Measurements from ENCODE around the gene ABCC1. TPM values are rescaled to one million over a fixed set of nuclear protein-coding genes. Genes with fewer than 3 reads are reported as not detected.

ABCC1 gene
- total RNA-seq, 1 experiment from 2014 or later = 56.4 TPM

GRCh38 chr16:15973421-15973820, 24.0 kb downstream of the ABCC1 start:
- H3K18ac ChIP-seq (ENCODE audit: insufficient read length, low read depth, low read length) = no peak overlapping the region
- Mint-ChIP-seq H3K27ac (peak overlapping the region in 1 of 3 experiments; percentile 79; a peak in 1 of 7 replicates), H3K9me3 (peaks cover 13 to 36% of the 10 kb centered on the region in 2 experiments), H3K36me3 (ENCODE audit: insufficient read depth in 1 of 3, low read depth in 3 of 3) (peaks cover 46 to 53% (median 46%) of the 10 kb centered on the region in 3 experiments), H3K4me3 (no peak overlapping the region), H3K27me3 (ENCODE audit: low read depth) (no peaks in the 10 kb centered on the region), H3K4me1 (peaks cover 47 to 48% of the 10 kb centered on the region in 2 experiments)
- H2BK120ac ChIP-seq (ENCODE audit: low read depth, low read length, poor library complexity, severe bottlenecking) = no peak overlapping the region
- H2BK15ac ChIP-seq (ENCODE audit: low read depth, low read length) = no peak overlapping the region
- H3K4me1 ChIP-seq (ENCODE audit: insufficient read depth, low read length) = peaks cover 18% of the 10 kb centered on the region
- H3K79me1 ChIP-seq (ENCODE audit: insufficient read depth, low read depth, low read length, poor library complexity, severe bottlenecking) = peaks cover 3% of the 10 kb centered on the region
- no peak for TF ChIP-seq CTCF (conservative IDR thresholded peaks at IDR 0.05)
- no peak overlapping the region for H3K56ac ChIP-seq (ENCODE audit: insufficient read length, low read depth, low read length)
- peaks cover 26% of the 10 kb centered on the region; the same call in 1 of the 2 replicates for H3K79me2 ChIP-seq (ENCODE audit: insufficient read depth, low read length)
- H2AFZ ChIP-seq (ENCODE audit: low read length) = no peak overlapping the region
- no peak overlapping the region for H2AK5ac ChIP-seq (ENCODE audit: insufficient read length, low read length)
- no peak overlapping the region for H2BK5ac ChIP-seq (ENCODE audit: insufficient read length, low read length)
- H2BK20ac ChIP-seq (ENCODE audit: low read depth, low read length, poor library complexity, severe bottlenecking) = no peak overlapping the region
- H3K14ac ChIP-seq (ENCODE audit: insufficient read depth, low read length) = no peak overlapping the region
- no peak for DNase-seq
- H3K23me2 ChIP-seq (ENCODE audit: insufficient read length, low read depth, low read length, poor library complexity, severe bottlenecking) = no peaks in the 10 kb centered on the region
- H4K8ac ChIP-seq (replicated peaks; ENCODE audit: insufficient read length, low read depth, low read length) = no peak overlapping the region
- no peaks in the 10 kb centered on the region for H4K20me1 ChIP-seq (ENCODE audit: control insufficient read depth, insufficient read depth, insufficient read length)
- no peak overlapping the region for H3K23ac ChIP-seq (ENCODE audit: insufficient read length, low read depth, low read length)
- WGBS (ENCODE audit: extremely low coverage, insufficient read length, low lambda C conversion rate) = no CpG with 5 or more reads among the region's 5 CpGs
- H4K91ac ChIP-seq (ENCODE audit: insufficient read length, low read depth, low read length) = no peak overlapping the region
- H3T11ph ChIP-seq (ENCODE audit: low read length) = no peak overlapping the region
- no peaks in the 10 kb centered on the region for H3K27me3 ChIP-seq (ENCODE audit: insufficient read depth, low read length)
- H3K4me2 ChIP-seq (ENCODE audit: insufficient read depth, insufficient read length, low read length) = no peak overlapping the region
- no peak overlapping the region for H2BK12ac ChIP-seq (ENCODE audit: insufficient read length, low read depth, low read length)
- no peaks in the 10 kb centered on the region for H3K9me3 ChIP-seq (ENCODE audit: control insufficient read depth, low read depth, low read length)
- no peak overlapping the region for H4K5ac ChIP-seq (ENCODE audit: insufficient read length, low read depth, low read length)
- no peak overlapping the region for H3K4ac ChIP-seq (ENCODE audit: low read depth, low read length)
- H3K9ac ChIP-seq (ENCODE audit: extremely low read depth, insufficient read length, low read length) = no peak overlapping the region
- H3K27ac ChIP-seq (ENCODE audit: insufficient read length, low read depth, low read length) = no peak overlapping the region
